Uterus (tissue), 2 donors: ENCODE data around the gene TAF11L12.
"Not testable (repeated sequence)": the region's sequence is repeated elsewhere in the genome, so short reads cannot be mapped to it uniquely, and the experiment has no call there.

Experiments
- CTCF ChIP-seq, 4 experiments: fragments of 200-600 bp in 2 of 4; fragments of 450-650 bp in 2 of 4; sonication (generic) in 2 of 4; IDR thresholded peaks; one replicate each; pipeline ENCODE4 v1.5.1; 2016 to 2019; ENCODE audit warnings: antibody characterized with exemption in 4 of 4, mild to moderate bottlenecking in 2 of 4, moderate library complexity in 1 of 4
- POLR2A ChIP-seq, 2 donors: fragments of 450-650 bp; IDR thresholded peaks; one replicate each; pipeline ENCODE4 v1.6.1; 2016; ENCODE audit warnings: antibody characterized with exemption in 2 of 2, mild to moderate bottlenecking in 1 of 2, moderate library complexity in 1 of 2

GRCh38 chr5:17585658-17586057 lies 24.5 kb upstream of the TAF11L12 start, which contains the start of gene TAF11L7:
- TF ChIP-seq CTCF, POLR2A (IDR thresholded peaks at IDR 0.05): not testable (repeated sequence)
